ENCODE measurements around the gene PROM1. TPM values are rescaled to one million over a fixed set of nuclear protein-coding genes. Genes with fewer than 3 reads are reported as not detected.

The PROM1 gene
- polyA plus RNA-seq, 3 donors, result 31.2 to 49.1 (median 37.7) TPM

DNA sequence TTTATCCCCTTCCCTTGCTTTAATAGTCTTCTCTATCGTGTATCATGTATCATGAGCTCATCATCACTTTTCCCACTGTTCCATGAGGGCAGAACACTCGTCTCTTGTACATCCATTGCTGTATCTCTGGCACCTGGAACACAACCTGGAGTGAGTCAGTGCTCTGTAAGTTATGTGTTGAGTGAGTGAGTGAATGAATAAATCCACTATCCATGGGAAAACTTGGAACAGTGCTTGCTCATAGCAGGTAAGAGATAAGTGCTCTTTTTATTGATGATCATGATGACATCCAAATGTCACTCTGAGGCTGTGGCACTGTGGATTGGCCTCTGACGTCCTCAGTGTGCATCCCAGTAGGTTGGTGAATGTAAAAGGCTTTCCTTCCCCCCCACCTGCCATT is 149.6 kb downstream of the PROM1 start:
- DNase-seq (ENCODE audit: extremely low read depth in 1 of 11, low read depth in 9 of 11, low spot score in 4 of 11), result no peak

DNA sequence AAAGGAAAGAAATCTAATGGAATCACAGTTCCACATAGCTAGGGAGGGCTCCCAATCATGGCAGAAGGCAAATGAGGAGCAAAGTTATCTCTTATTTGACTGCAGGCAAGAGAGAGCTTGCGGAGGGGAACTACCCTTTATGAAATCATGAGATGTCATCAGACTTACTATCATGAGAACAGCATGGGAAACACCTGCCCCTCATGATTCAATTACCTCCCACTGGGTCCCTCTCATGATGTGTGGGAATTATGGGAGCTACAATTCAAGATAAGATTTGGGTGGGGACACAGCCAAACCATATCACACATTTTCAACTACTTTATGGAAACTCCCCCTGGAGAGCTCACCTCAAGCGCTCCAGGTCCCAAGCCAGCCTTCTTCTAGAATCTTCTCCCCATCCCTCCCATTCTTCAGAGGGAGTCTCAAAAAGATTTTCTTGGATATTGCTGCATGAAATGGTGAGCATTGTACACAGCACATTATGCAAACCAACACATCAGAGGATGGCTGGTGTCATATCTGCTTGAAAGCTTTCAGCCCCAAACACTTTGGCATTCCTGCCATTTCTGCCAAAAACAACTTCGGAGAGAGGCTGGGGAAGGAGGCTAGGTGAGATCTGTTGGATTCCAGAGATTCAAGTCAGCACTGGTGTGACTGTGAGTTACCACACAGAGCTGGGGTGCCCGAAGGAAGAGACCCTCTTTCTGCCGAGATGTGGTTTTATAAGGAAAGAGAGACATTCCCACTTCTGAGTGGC is 152.2 kb downstream of the PROM1 start:
- DNase-seq (ENCODE audit: extremely low read depth in 1 of 11, low read depth in 9 of 11, low spot score in 4 of 11), result no peak

DNA sequence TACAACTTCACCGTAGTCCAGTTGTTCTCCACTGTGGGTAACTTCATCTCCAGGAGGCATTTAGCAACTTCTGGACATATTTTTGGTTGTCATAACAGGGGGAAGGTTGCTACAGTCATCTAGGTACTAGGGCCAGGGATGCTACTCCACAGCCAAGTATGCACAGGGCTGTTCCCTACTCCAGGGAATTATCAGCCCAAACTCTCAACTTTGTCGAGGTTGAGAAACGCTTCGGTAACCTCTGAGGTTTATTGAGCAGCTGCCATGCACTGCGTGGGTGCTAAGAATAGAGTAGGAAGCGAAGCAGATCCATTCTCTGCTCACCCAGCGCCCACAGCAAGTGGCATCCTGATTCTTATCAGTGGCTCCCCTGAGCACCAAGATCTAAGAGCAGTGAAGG is 153.5 kb downstream of the PROM1 start:
- DNase-seq (ENCODE audit: extremely low read depth in 1 of 11, low read depth in 9 of 11, low spot score in 4 of 11), result no peak

DNA sequence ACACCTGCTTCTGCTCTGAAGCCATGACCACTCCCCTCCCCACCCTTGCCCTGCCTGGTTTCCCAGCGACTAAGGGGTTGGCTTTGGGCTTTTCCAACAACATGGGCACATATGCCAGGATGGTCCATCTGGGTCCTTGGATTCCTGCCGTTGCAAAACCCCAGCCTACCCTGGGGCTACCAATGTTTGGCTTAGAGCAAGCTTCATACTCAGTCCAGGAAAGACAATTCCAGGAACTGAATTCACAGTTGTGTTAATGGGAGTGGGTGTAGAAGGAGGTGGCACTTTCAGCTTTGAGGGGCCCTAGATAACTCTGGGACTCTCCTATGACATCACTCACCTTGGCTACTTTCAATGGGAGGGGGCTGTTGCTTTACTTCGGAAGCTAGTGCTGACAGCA is 154.3 kb downstream of the PROM1 start:
- no peak for DNase-seq (ENCODE audit: extremely low read depth in 1 of 11, low read depth in 9 of 11, low spot score in 4 of 11)

DNA sequence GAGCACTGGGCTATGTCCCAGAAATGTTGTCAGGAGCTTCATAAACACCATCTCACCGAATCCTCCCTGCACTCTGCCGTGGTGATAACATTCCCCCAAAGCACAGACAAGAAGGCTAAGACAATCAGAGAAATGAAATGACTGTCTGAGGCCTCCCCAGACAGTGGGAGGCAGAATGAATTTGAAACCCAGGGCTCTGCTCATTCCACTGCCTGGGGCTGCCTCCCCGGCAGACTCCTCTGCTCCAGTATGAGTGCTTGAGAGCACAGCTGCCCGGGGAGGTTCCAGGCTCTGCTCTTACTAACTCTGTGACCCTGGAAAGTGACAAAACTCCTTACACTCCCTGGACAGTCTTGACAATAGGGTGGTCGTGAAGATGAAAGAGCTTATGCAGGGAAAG is 154.9 kb downstream of the PROM1 start:
- DNase-seq (ENCODE audit: extremely low read depth in 1 of 11, low read depth in 9 of 11, low spot score in 4 of 11), result no peak

DNA sequence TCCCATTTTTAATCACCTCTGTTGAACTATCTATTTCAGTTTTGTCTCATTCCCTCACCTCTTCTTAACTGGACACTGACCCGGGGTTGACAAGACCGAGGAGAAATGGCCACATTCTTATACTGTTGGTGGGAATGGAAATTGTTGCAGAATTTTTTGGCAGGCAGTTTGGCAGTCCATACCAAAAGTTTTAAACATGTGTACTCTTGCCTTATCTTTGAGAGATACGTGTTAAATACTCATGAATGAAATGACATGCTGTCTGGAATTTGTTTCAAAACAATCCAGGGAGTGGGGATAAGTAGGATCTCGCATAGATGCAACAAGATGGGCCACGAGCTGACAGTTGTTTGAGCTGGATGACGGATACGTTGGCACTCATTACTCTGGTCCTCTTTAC is 157.3 kb downstream of the PROM1 start:
- no peak for DNase-seq (ENCODE audit: extremely low read depth in 1 of 11, low read depth in 9 of 11, low spot score in 4 of 11)

DNA sequence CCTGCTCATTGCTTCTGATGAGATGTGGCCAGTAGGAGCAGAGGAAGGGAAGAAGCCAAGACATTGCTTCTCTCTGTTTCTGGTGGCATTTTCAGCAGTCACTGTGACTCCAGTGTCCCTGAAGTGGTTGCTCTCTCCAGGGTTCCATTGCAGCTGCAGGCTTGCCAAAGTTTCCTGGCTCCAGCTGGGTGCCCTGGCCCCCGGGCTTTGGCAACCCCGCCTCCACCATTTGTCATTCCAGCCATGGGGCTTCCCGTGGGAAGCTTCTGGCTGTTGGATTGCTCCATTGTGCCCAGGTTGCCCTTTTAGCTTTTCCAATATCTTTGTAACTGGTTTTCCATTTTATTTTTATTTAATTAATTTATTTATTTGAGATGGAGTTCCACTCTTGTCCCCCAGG is 158.0 kb downstream of the PROM1 start:
- no peak for DNase-seq (ENCODE audit: extremely low read depth in 1 of 11, low read depth in 9 of 11, low spot score in 4 of 11)

DNA sequence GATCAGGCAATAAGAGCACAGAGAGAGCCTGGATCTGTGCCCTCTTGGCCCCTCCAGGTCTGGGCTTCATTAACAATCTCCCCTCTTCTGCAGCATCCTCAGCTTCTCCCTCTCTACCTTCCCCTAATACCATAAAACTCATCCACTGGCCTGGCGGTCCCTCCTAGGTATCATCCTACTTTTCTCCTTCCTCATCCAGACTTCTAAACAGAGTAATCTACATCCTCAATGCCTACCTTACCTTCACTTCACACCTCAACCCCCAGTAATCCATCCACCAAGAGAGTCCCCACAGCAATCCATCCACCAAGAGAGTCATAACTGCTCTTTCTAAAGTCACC is 162.3 kb downstream of the PROM1 start:
- DNase-seq (ENCODE audit: extremely low read depth in 1 of 11, low read depth in 9 of 11, low spot score in 4 of 11), result no peak

DNA sequence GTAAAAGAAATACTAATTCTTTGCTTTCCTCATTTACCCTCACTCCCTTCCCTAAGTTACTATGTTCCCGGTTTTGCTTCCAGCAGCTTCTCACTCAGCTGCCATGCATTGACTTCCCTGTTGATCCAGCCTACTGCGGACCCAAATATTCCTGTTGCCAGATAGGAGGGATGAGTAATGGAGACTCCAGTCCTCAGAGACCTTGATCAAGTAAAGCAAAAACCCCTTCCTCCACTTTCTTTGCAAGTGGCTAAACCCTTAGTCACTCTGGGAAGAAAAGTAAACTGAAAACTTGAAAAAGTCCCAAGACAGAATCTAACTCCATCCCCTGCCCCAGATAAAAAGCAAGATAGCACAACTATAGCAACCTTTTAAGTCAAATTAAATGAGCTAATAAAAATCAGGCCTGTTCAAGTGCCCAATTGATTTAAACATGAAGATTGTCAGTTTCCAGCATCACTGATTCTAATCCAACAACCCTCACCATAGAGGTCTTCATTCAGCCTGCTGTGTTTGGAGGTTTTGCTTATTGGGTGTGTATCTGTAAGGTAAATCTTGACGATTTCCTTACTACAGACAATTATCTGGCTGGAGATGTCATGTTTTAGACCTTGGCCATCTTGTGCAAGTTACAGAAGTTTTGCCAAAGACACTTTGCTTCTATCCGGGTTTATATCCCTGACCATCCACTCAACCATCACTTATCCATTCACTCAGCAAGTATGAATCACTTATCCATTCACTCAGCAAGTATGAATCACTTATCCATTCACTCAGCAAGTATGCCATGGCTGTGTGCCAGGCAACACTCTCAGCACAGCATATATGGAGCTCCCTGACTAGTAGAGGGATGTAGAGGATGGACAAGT is 162.9 kb downstream of the PROM1 start:
- no peak for DNase-seq (ENCODE audit: extremely low read depth in 1 of 11, low read depth in 9 of 11, low spot score in 4 of 11)

DNA sequence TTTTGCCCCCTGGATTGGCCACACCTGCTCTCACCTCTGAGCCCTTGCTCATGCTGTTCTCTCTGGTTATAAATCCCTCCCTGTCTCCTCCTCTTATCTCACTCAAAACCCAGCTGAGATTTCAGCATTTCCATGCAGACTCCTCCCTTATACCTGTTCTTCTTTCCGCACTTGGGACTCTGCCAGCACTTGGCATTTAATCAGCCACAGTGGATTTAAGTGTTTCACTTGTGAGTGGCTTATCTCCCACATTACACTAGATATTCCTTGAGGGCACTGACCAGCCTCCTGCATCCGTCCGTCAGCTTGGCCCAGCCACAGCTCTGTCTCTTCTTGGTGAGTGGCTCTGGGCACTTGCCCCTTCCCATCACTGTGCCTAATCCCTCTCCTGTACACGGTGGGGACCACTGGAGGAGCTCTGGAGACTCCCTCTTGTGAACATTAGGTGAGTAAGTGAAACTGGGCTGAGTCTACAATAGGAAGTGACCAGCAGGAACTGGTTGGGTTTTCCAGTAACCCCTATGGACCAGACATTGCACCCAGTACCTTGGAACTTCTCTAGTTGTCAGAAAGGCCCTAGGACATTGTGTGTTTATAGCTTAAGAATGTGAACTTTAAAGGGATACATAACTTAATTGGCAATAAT is 165.2 kb downstream of the PROM1 start:
- DNase-seq (ENCODE audit: extremely low read depth in 1 of 11, low read depth in 9 of 11, low spot score in 4 of 11), result no peak

Other genes starting within 250 kb of the PROM1 start
- gene FGFBP1, start 145.3 kb downstream of the PROM1 start, polyA plus RNA-seq (ENCODE audit: insufficient read length in 3 of 3), result under 1 TPM in 1 of 3 donors, not detected in 2; 0.14 TPM
- under 1 TPM in 1 of 3 donors, not detected in 2; 0.30 TPM for gene FGFBP2, start 120.8 kb downstream of the PROM1 start, polyA plus RNA-seq (ENCODE audit: insufficient read length in 3 of 3)
- gene TAPT1, start 142.4 kb upstream of the PROM1 start, polyA plus RNA-seq (ENCODE audit: insufficient read length in 3 of 3), result 10 to 100 TPM; 31.9 to 46.5 (median 38.2) TPM